ENCODE data around the gene SIRT3. TPM values are rescaled to one million over a fixed set of nuclear protein-coding genes. Genes with fewer than 3 reads are reported as not detected.

Gene SIRT3
- total and polyA plus RNA-seq, 2 of the 13 experiments (the other 11 are each of a cell fraction or from before 2014, with no cell fraction given), result 15.1 to 18.2 TPM

DNA sequence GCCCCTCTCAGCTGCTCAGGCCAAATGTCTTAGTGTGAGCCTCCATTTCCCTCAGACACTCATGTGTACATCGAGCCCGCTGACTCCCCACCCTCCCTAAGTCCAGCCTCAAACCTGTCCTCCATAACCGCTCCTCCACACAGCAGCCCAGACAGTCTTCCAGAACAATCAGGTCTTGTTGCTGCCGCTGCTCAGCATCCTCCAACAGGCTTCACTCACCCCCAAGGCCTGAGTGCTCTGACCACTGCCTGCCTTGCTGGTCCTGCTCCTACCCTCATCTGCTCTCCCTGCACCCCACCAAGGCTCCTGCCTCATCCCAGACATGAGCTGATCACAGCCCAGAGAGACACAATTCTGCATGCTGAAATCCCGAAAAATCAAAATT is 17.7 kb upstream of the SIRT3 start:
- POLR2A ChIA-PET, result no interaction called here
- H3K36me3 ChIP-seq (replicated peaks in 1 of 2; ENCODE audit: control insufficient read depth in 1 of 2, insufficient read depth in 2 of 2, low read length in 2 of 2), result peaks cover 24 to 34% of the 10 kb centered on the region in 2 experiments; a peak in 4 of 5 replicates

GRCh38 chr11:253160-253885 is 17.2 kb upstream of the SIRT3 start:
- Histone ChIP-seq H3K27ac (ENCODE audit: extremely low read length, insufficient read depth, low read length) (no peak overlapping the region), H2AFZ (ENCODE audit: low read length) (no peak overlapping the region), H3K4me2 (ENCODE audit: low read depth, low read length) (no peak overlapping the region), H3K27me3 (ENCODE audit: control insufficient read depth in 1 of 2, insufficient read depth in 2 of 2, low read length in 2 of 2) (no peaks in the 10 kb centered on the region), H4K20me1 (ENCODE audit: insufficient read depth, low read length) (no peaks in the 10 kb centered on the region), H3K9me3 (ENCODE audit: low read length) (no peaks in the 10 kb centered on the region), H3K79me2 (ENCODE audit: insufficient read depth, low read length) (no peaks in the 10 kb centered on the region), H3K36me3 (replicated peaks in 1 of 2; ENCODE audit: control insufficient read depth in 1 of 2, insufficient read depth in 2 of 2, low read length in 2 of 2) (peaks cover 28 to 40% of the 10 kb centered on the region in 2 experiments; a peak in 4 of 5 replicates), H3K9ac (ENCODE audit: insufficient read depth, low read depth, low read length) (no peak overlapping the region), H3K4me3 (replicated peaks in 1 of 3; ENCODE audit: insufficient read depth in 1 of 3, low read depth in 2 of 3, low read length in 3 of 3) (no peak overlapping the region), H3K4me1 (ENCODE audit: insufficient read depth, low read length) (peaks cover 8% of the 10 kb centered on the region; the same call in 1 of the 2 replicates)
- POLR2A ChIA-PET, result no interaction called here
- in situ Hi-C loops (cut with HindIII; ENCODE audit: extremely low pct_ligation_motif_present, low pct_unique_long_range_greater_than_20kb), result no loop called here
- FAIRE-seq, result no peak
- TF ChIP-seq RBM22 (optimal IDR thresholded peaks at IDR 0.05; ENCODE audit: low read length) (peak; percentile 72), ZNF720 (CRISPR knock-in tag; IDR thresholded peaks at IDR 0.05) (no peak)
- intact Hi-C loops (cut with micrococcal nuclease; ENCODE audit: unreplicated experiment), result no loop called here
- no TSS peak for BruUV-seq (replicated peaks)
- ATAC-seq, result no peak
- DNase-seq (ENCODE audit: low spot score), result no peak
- CTCF ChIA-PET (ENCODE audit: low intra/inter-chr PET ratio, low total read pairs), result no interaction called here
- 92% methylated on average over 12 of the region's 13 CpGs for WGBS (ENCODE audit: low lambda C conversion rate)

More for the DNA sequence above, 17.7 kb upstream of the SIRT3 start:
- no peaks in the 10 kb centered on the region for H3K9me3 ChIP-seq (ENCODE audit: low read length)
- BruUV-seq (replicated peaks), result no TSS peak
- H3K27me3 ChIP-seq (ENCODE audit: control insufficient read depth in 1 of 2, insufficient read depth in 2 of 2, low read length in 2 of 2), result no peaks in the 10 kb centered on the region
- no peak overlapping the region for H3K4me2 ChIP-seq (ENCODE audit: low read depth, low read length)
- no peak overlapping the region for H2AFZ ChIP-seq (ENCODE audit: low read length)
- ATAC-seq, result no peak
- in situ Hi-C loops (cut with HindIII; ENCODE audit: extremely low pct_ligation_motif_present, low pct_unique_long_range_greater_than_20kb), result no loop called here
- H3K79me2 ChIP-seq (ENCODE audit: insufficient read depth, low read length), result no peaks in the 10 kb centered on the region
- DNase-seq (ENCODE audit: low spot score), result no peak
- WGBS (ENCODE audit: low lambda C conversion rate), result 95% methylated on average over 5 of the region's 5 CpGs
- TF ChIP-seq, protein P1, sequence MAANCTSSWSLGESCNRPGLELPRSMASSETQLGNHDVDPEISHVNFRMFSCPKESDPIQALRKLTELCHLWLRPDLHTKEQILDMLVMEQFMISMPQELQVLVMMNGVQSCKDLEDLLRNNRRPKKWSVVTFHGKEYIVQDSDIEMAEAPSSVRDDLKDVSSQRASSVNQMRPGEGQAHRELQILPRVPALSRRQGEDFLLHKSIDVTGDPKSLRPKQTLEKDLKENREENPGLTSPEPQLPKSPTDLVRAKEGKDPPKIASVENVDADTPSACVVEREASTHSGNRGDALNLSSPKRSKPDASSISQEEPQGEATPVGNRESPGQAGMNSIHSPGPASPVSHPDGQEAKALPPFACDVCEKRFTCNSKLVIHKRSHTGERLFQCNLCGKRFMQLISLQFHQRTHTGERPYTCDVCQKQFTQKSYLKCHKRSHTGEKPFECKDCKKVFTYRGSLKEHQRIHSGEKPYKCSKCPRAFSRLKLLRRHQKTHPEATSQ (CRISPR knock-in tag; IDR thresholded peaks at IDR 0.05; ENCODE audit: borderline replicate concordance), result no peak
- TF ChIP-seq ZNF143 (CRISPR knock-in tag; IDR thresholded peaks at IDR 0.05), result no peak
- no peak overlapping the region for H3K9ac ChIP-seq (ENCODE audit: insufficient read depth, low read depth, low read length)
- intact Hi-C loops (cut with micrococcal nuclease; ENCODE audit: unreplicated experiment), result no loop called here
- no peak for FAIRE-seq
- no peaks in the 10 kb centered on the region for H4K20me1 ChIP-seq (ENCODE audit: insufficient read depth, low read length)
- no peak overlapping the region for H3K27ac ChIP-seq (ENCODE audit: extremely low read length, insufficient read depth, low read length)
- CTCF ChIA-PET (ENCODE audit: low intra/inter-chr PET ratio, low total read pairs), result no interaction called here
- H3K4me3 ChIP-seq (replicated peaks in 1 of 3; ENCODE audit: insufficient read depth in 1 of 3, low read depth in 2 of 3, low read length in 3 of 3), result no peak overlapping the region
- H3K4me1 ChIP-seq (ENCODE audit: insufficient read depth, low read length), result peaks cover 8% of the 10 kb centered on the region; the same call in 1 of the 2 replicates
